SK-N-SH treated with all-trans-retinoic acid at 6 μM for 48 hours (cell line): ENCODE measurements around the gene CCDC78.

Experiments used
- ATAC-seq: fragments of 200-7000 bp; cut with Tn5 transposase; 3 replicates; pipeline ENCODE4 v1.9.1; 2020; ENCODE audit warnings: mild to moderate bottlenecking, moderate library complexity
- BACH2 ChIP-seq: fragments of 250-450 bp; sonication (Bioruptor Pico); IDR thresholded peaks from 2 replicates; pipeline ENCODE4 v1.9.0; 2021; ENCODE audit warnings: mild to moderate bottlenecking, borderline replicate concordance
- CREB5 ChIP-seq: fragments of 250-450 bp; sonication (Bioruptor Pico); IDR thresholded peaks from 2 replicates; pipeline ENCODE4 v1.5.1; 2020; ENCODE audit warnings: low read depth, mild to moderate bottlenecking, moderate library complexity
- CSDC2 ChIP-seq: fragments of 250-450 bp; sonication (Bioruptor Pico); IDR thresholded peaks from 2 replicates; pipeline ENCODE4 v1.5.0; 2020; ENCODE audit warnings: mild to moderate bottlenecking, moderate library complexity
- CSRNP3 ChIP-seq: fragments of 250-450 bp; sonication (Bioruptor Pico); IDR thresholded peaks from 2 replicates; pipeline ENCODE4 v1.5.1; 2021; ENCODE audit warnings: mild to moderate bottlenecking, moderate library complexity
- ISL1 ChIP-seq: fragments of 250-450 bp; sonication (Bioruptor Pico); IDR thresholded peaks from 2 replicates; pipeline ENCODE4 v2.1.2; 2022; ENCODE audit warnings: mild to moderate bottlenecking, moderate library complexity
- PATZ1 ChIP-seq: fragments of 250-450 bp; sonication (Bioruptor Pico); IDR thresholded peaks from 2 replicates; pipeline ENCODE4 v1.8.0; 2020; ENCODE audit warnings: mild to moderate bottlenecking, moderate library complexity, borderline replicate concordance
- POU6F1 ChIP-seq: fragments of 250-450 bp; sonication (Bioruptor Pico); IDR thresholded peaks from 2 replicates; pipeline ENCODE4 v1.8.0; 2021; ENCODE audit warnings: low read depth, mild to moderate bottlenecking, moderate library complexity, borderline replicate concordance
- PPARA ChIP-seq: fragments of 250-450 bp; sonication (Bioruptor Pico); IDR thresholded peaks from 2 replicates; pipeline ENCODE4 v1.5.0; 2020; ENCODE audit warnings: mild to moderate bottlenecking, borderline replicate concordance
- RARB ChIP-seq: fragments of 250-450 bp; sonication (Bioruptor Pico); IDR thresholded peaks from 2 replicates; pipeline ENCODE4 v1.8.0; 2021; ENCODE audit warnings: mild to moderate bottlenecking, moderate library complexity
- SNAI2 ChIP-seq: fragments of 250-450 bp; sonication (Bioruptor Pico); IDR thresholded peaks from 2 replicates; pipeline ENCODE4 v1.5.0; 2020; ENCODE audit warnings: mild to moderate bottlenecking, moderate library complexity
- TCF4 ChIP-seq: fragments of 250-450 bp; sonication (Bioruptor Pico); IDR thresholded peaks from 2 replicates; pipeline ENCODE4 v1.8.0; 2021; ENCODE audit warnings: mild to moderate bottlenecking, moderate library complexity, borderline replicate concordance
- TSHZ2 ChIP-seq: fragments of 250-450 bp; sonication (Bioruptor Pico); IDR thresholded peaks from 2 replicates; pipeline ENCODE4 v1.5.0; 2020; ENCODE audit warnings: mild to moderate bottlenecking, moderate library complexity
- ZC3H10 ChIP-seq: fragments of 250-450 bp; sonication (Bioruptor Pico); IDR thresholded peaks from 2 replicates; pipeline ENCODE4 v1.5.1; 2021; ENCODE audit warnings: mild to moderate bottlenecking, moderate library complexity
- ZFP3 ChIP-seq: fragments of 250-450 bp; sonication (Bioruptor Pico); IDR thresholded peaks from 2 replicates; pipeline ENCODE4 v1.5.0; 2020; ENCODE audit warnings: mild to moderate bottlenecking, moderate library complexity
- ZFP30 ChIP-seq: fragments of 450-650 bp; formaldehyde crosslinking; IDR thresholded peaks from 2 replicates; pipeline ENCODE4 v1.5.0; 2022; ENCODE audit warnings: mild to moderate bottlenecking, moderate library complexity
- ZNF565 ChIP-seq: fragments of 450-650 bp; formaldehyde crosslinking; conservative IDR thresholded peaks from 2 replicates; pipeline ENCODE4 v1.5.0; 2020; ENCODE audit warnings: low read depth, mild to moderate bottlenecking, moderate library complexity
- ZNF8 ChIP-seq: fragments of 450-650 bp; formaldehyde crosslinking; IDR thresholded peaks from 2 replicates; pipeline ENCODE4 v1.5.0; 2020; ENCODE audit warnings: mild to moderate bottlenecking, moderate library complexity

Gene CCDC78

GRCh38 chr16:684071-684794 is 42.0 kb downstream of the CCDC78 start, which contains the start of gene JMJD8:
Gene JMJD8, minus strand, starts transcription at chr16:684334. Its CDS starts 15 bp downstream, at chr16:684319.
- peak; percentile 68 for ATAC-seq
- 0 out of 2 replicates have a peak, but pooled peaks have one; percentile 41 for TF ChIP-seq ZC3H10 (CRISPR knock-in tag)
- TF ChIP-seq POU6F1 (CRISPR knock-in tag), result no peak

- ATAC-seq, result no peak
- no peak for TF ChIP-seq ZNF8 (CRISPR knock-in tag)
- TF ChIP-seq PPARA (CRISPR knock-in tag), result no peak
- TF ChIP-seq PATZ1 (CRISPR knock-in tag), result no peak
- TF ChIP-seq TSHZ2, result no peak
- TF ChIP-seq ZNF565 (CRISPR knock-in tag), result no peak
- TF ChIP-seq CSDC2 (CRISPR knock-in tag), result no peak
- TF ChIP-seq TCF4 (CRISPR knock-in tag), result no peak
- TF ChIP-seq ISL1, result no peak
- no peak for TF ChIP-seq ZFP3 (CRISPR knock-in tag)
- no peak for TF ChIP-seq CREB5 (CRISPR knock-in tag)
- no peak; the same call in 1 of the 2 replicates for TF ChIP-seq RARB (CRISPR knock-in tag)
- TF ChIP-seq SNAI2 (CRISPR knock-in tag), result no peak
These were observed 42.7 kb downstream of the CCDC78 start for GRCh38 chr16:683396-684070.

GRCh38 chr16:682493-683395 is 43.5 kb downstream of the CCDC78 start:
- TF ChIP-seq CSRNP3, result no peak
- TF ChIP-seq CREB5 (CRISPR knock-in tag), result no peak
- TF ChIP-seq ZFP30 (CRISPR knock-in tag), result no peak
- no peak for TF ChIP-seq BACH2 (CRISPR knock-in tag)
- no peak for TF ChIP-seq PPARA (CRISPR knock-in tag)

More at GRCh38 chr16:682493-683395, 43.5 kb downstream of the CCDC78 start:
- no peak for ATAC-seq
